ENCODE data around the gene PITX1.

The PITX1 gene

GRCh38 chr5:135028791-135029476 is 5.1 kb downstream of the PITX1 start:
- Histone ChIP-seq H3K79me2 (ENCODE audit: low read length) (peaks cover 58% of the 10 kb centered on the region), H3K4me3 (ENCODE audit: low read length) (no peak overlapping the region), H3F3A (ENCODE audit: insufficient read depth, low read length) (0 out of 2 replicates have a peak, but pooled peaks cover 4% of the 10 kb centered on the region), H3K9ac (ENCODE audit: low read length) (no peak overlapping the region), H3K27ac (ENCODE audit: low read length) (no peak overlapping the region), H3K36me3 (replicated peaks; ENCODE audit: insufficient read depth, low read length) (no peaks in the 10 kb centered on the region), H3K4me2 (ENCODE audit: low read depth, low read length) (no peak overlapping the region), H3K9me2 (replicated peaks; ENCODE audit: insufficient read depth, low read length) (no peaks in the 10 kb centered on the region), H2AFZ (ENCODE audit: low read length) (no peak overlapping the region), H4K20me1 (ENCODE audit: insufficient read depth, low read length) (no peaks in the 10 kb centered on the region), H3K27me3 (replicated peaks; ENCODE audit: insufficient read depth, low read length) (no peaks in the 10 kb centered on the region), H3K4me1 (ENCODE audit: low read length) (no peaks in the 10 kb centered on the region), H3K9me3 (replicated peaks; ENCODE audit: insufficient read depth, low read length) (no peaks in the 10 kb centered on the region)
- no peak for DNase-seq
- TF ChIP-seq CTCF (IDR thresholded peaks at IDR 0.05; ENCODE audit: low read length), result no peak
- no peak for TF ChIP-seq EZH2 (optimal IDR thresholded peaks at IDR 0.05; ENCODE audit: low read depth, low read length)
- TF ChIP-seq EZH2phosphoT487 (IDR thresholded peaks at IDR 0.05; ENCODE audit: low read length), result no peak

- TF ChIP-seq CTCF (IDR thresholded peaks at IDR 0.05; ENCODE audit: low read length), result no peak
- TF ChIP-seq EZH2 (optimal IDR thresholded peaks at IDR 0.05; ENCODE audit: low read depth, low read length), result no peak
- TF ChIP-seq EZH2phosphoT487 (IDR thresholded peaks at IDR 0.05; ENCODE audit: low read length), result no peak
- Histone ChIP-seq H3K4me1 (ENCODE audit: low read length) (no peaks in the 10 kb centered on the region), H2AFZ (ENCODE audit: low read length) (no peak overlapping the region), H3K27me3 (replicated peaks; ENCODE audit: insufficient read depth, low read length) (no peaks in the 10 kb centered on the region), H3K4me2 (ENCODE audit: low read depth, low read length) (no peak overlapping the region), H3K36me3 (replicated peaks; ENCODE audit: insufficient read depth, low read length) (no peaks in the 10 kb centered on the region), H3K9ac (ENCODE audit: low read length) (no peak overlapping the region), H3K9me3 (replicated peaks; ENCODE audit: insufficient read depth, low read length) (no peaks in the 10 kb centered on the region), H3K27ac (ENCODE audit: low read length) (no peak overlapping the region), H3F3A (ENCODE audit: insufficient read depth, low read length) (0 out of 2 replicates have a peak, but pooled peaks cover 4% of the 10 kb centered on the region), H4K20me1 (ENCODE audit: insufficient read depth, low read length) (no peaks in the 10 kb centered on the region), H3K4me3 (ENCODE audit: low read length) (no peak overlapping the region), H3K9me2 (replicated peaks; ENCODE audit: insufficient read depth, low read length) (no peaks in the 10 kb centered on the region), H3K79me2 (ENCODE audit: low read length) (peaks cover 50% of the 10 kb centered on the region)
- DNase-seq, result no peak
Observed at GRCh38 chr5:135027697-135028615, 6.1 kb downstream of the PITX1 start.

GRCh38 chr5:135027266-135027696 is 6.7 kb downstream of the PITX1 start:
- Histone ChIP-seq H3K27ac (ENCODE audit: low read length) (no peak overlapping the region), H3K4me3 (ENCODE audit: low read length) (no peak overlapping the region), H3K36me3 (replicated peaks; ENCODE audit: insufficient read depth, low read length) (no peaks in the 10 kb centered on the region), H2AFZ (ENCODE audit: low read length) (no peak overlapping the region), H3K4me1 (ENCODE audit: low read length) (no peaks in the 10 kb centered on the region), H3K4me2 (ENCODE audit: low read depth, low read length) (no peak overlapping the region), H4K20me1 (ENCODE audit: insufficient read depth, low read length) (no peaks in the 10 kb centered on the region), H3F3A (ENCODE audit: insufficient read depth, low read length) (0 out of 2 replicates have a peak, but pooled peaks cover 2% of the 10 kb centered on the region), H3K27me3 (replicated peaks; ENCODE audit: insufficient read depth, low read length) (no peaks in the 10 kb centered on the region), H3K9ac (ENCODE audit: low read length) (no peak overlapping the region), H3K9me2 (replicated peaks; ENCODE audit: insufficient read depth, low read length) (no peaks in the 10 kb centered on the region), H3K9me3 (replicated peaks; ENCODE audit: insufficient read depth, low read length) (no peaks in the 10 kb centered on the region), H3K79me2 (ENCODE audit: low read length) (peaks cover 43% of the 10 kb centered on the region)
- TF ChIP-seq EZH2 (optimal IDR thresholded peaks at IDR 0.05; ENCODE audit: low read depth, low read length), result no peak
- no peak for TF ChIP-seq EZH2phosphoT487 (IDR thresholded peaks at IDR 0.05; ENCODE audit: low read length)
- no peak for TF ChIP-seq CTCF (IDR thresholded peaks at IDR 0.05; ENCODE audit: low read length)
- DNase-seq, result no peak

All from MM.1S (cell line).